ENCODE results near the gene DIP2C. TPM values are rescaled to one million over a fixed set of nuclear protein-coding genes. Genes with fewer than 3 reads are reported as not detected.
"Not testable (repeated sequence)": the region's sequence is repeated elsewhere in the genome, so short reads cannot be mapped to it uniquely, and the experiment has no call there.

The DIP2C gene
- total RNA-seq, 3 donors from 2014 or later: 8.0 to 72.0 (median 8.5) TPM

GRCh38 chr10:614139-614711 lies 75.2 kb downstream of the DIP2C start:
- peaks cover 16% of the 10 kb centered on the region for H3K4me1 ChIP-seq (ENCODE audit: low read depth)

DNA sequence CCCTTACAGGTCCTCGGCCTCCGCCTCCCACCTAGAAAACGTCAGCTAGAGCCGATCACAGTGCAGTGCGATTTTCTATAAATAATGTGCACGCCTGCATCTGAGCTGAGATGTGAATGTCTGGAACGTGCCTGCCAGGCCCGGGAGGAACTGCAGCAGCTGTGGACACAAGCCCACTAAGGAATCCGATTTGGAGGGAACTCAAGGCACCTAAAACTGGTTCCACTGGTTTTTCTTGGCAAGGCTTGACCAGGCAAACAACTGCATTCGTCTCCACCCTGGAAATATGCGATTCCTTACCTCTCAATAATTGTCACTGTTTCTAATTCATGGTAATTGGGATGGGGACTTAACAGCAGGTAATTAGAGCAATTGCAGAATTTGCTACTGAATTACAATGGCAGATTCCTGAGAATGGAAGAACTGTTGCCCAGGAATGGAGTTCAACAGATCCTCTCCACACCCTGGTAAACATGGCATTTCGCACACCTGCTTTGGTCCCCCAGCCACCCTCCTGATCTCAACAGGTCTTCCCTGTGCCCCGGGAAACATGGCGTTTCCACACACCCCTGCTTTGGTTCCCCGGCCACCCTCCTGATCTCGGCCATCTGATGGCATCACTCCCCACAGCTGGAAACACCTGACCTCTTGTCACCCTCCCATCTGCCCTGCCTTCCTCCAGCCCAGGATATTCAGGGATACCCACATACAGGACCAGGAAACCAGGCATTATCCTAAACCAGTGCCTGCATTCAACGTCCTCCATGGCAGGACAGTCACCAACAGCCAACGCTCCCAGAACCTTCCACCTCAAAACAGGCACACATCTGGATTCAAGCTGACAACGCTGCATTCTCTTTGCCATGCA lies 76.0 kb downstream of the DIP2C start:
- TF ChIP-seq, protein P1, sequence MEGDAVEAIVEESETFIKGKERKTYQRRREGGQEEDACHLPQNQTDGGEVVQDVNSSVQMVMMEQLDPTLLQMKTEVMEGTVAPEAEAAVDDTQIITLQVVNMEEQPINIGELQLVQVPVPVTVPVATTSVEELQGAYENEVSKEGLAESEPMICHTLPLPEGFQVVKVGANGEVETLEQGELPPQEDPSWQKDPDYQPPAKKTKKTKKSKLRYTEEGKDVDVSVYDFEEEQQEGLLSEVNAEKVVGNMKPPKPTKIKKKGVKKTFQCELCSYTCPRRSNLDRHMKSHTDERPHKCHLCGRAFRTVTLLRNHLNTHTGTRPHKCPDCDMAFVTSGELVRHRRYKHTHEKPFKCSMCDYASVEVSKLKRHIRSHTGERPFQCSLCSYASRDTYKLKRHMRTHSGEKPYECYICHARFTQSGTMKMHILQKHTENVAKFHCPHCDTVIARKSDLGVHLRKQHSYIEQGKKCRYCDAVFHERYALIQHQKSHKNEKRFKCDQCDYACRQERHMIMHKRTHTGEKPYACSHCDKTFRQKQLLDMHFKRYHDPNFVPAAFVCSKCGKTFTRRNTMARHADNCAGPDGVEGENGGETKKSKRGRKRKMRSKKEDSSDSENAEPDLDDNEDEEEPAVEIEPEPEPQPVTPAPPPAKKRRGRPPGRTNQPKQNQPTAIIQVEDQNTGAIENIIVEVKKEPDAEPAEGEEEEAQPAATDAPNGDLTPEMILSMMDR (IDR thresholded peaks at IDR 0.05): no peak
- Histone ChIP-seq H3K36me3 (ENCODE audit: low read depth) (no peaks in the 10 kb centered on the region), H3K4me1 (ENCODE audit: low read depth) (peaks cover 16% of the 10 kb centered on the region), H3K9me3 (no peaks in the 10 kb centered on the region), H3K4me3 (no peak overlapping the region)
- DNase-seq (peak; percentile 57 to 81 (median 58)), ATAC-seq (peak; percentile 87)
- intact Hi-C loops (cut with DNase I, micrococcal nuclease): no loop called here

More at GRCh38 chr10:614139-614711, 75.2 kb downstream of the DIP2C start:
- DNase-seq (peak in 2 of 3 donors; percentile 25 to 31), ATAC-seq (no peak)
- Histone ChIP-seq H3K36me3 (ENCODE audit: low read depth) (no peaks in the 10 kb centered on the region), H3K4me3 (no peak overlapping the region), H3K9me3 (no peaks in the 10 kb centered on the region)
- TF ChIP-seq, protein P1 (IDR thresholded peaks at IDR 0.05): no peak
- intact Hi-C loops (cut with DNase I, micrococcal nuclease): no loop called here

DNA sequence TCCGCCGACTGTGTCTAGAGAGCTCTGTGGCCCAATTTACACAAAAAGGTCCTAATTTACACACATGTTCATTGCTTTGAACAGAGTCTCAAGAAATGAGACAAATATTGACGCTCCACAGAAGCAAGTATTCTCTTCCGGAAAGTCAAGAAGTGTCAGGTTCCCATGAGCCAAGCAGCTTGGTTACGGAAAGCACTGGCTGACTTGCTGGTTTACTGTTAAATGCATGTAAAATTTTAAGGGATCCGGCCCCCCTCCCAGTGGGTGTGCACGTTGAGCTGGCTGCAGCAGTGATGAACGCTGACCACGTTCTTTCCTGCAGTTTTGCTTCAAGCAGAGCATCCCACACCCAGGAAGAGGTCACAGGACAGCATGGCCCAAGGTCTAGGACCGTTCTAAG lies 76.8 kb downstream of the DIP2C start:
- intact Hi-C loops (cut with DNase I, micrococcal nuclease): no loop called here
- DNase-seq (peak in 2 of 3 donors; percentile 8 to 26), ATAC-seq (peak; percentile 17)
- TF ChIP-seq, protein P1 (IDR thresholded peaks at IDR 0.05): no peak
- H3K36me3 ChIP-seq (ENCODE audit: low read depth): no peaks in the 10 kb centered on the region
- H3K9me3 ChIP-seq: no peaks in the 10 kb centered on the region
- peaks cover 16% of the 10 kb centered on the region for H3K4me1 ChIP-seq (ENCODE audit: low read depth)
- no peak overlapping the region for H3K4me3 ChIP-seq

GRCh38 chr10:610642-611305 lies 78.7 kb downstream of the DIP2C start:
- peaks cover 16% of the 10 kb centered on the region for H3K4me1 ChIP-seq (ENCODE audit: low read depth)
- H3K4me3 ChIP-seq; H3K9me3 ChIP-seq; ATAC-seq; H3K36me3 ChIP-seq (ENCODE audit: low read depth); intact Hi-C loops (cut with DNase I, micrococcal nuclease): not testable (repeated sequence)
- peak in 1 of 3 donors; percentile 6 for DNase-seq

GRCh38 chr10:609868-610545 lies 79.5 kb downstream of the DIP2C start:
- Histone ChIP-seq H3K9me3 (no peaks in the 10 kb centered on the region), H3K4me1 (ENCODE audit: low read depth) (peaks cover 17% of the 10 kb centered on the region), H3K4me3 (no peak overlapping the region), H3K36me3 (ENCODE audit: low read depth) (no peaks in the 10 kb centered on the region)
- ATAC-seq: no peak
- DNase-seq: no peak
- TF ChIP-seq, protein P1 (IDR thresholded peaks at IDR 0.05): no peak
- intact Hi-C loops (cut with DNase I, micrococcal nuclease): no loop called here

Measured in mucosa of descending colon (tissue), 3 donors.